GM18873 (cell line): ENCODE results near the gene ZNF467.

Experiments
- ATAC-seq: cut with Tn5 transposase; IDR thresholded peaks from one replicate; pipeline ENCODE4 v1.9.1; 2021; ENCODE audit warnings: mild to moderate bottlenecking, moderate library complexity, moderate number of reproducible peaks; ENCODE audit not compliant: unreplicated experiment, low FRiP score

Gene ZNF467

GRCh38 chr7:149787428-149788299 is 14.3 kb upstream of the ZNF467 start:
- ATAC-seq: no peak

GRCh38 chr7:149785983-149786382 is 12.6 kb upstream of the ZNF467 start:
- ATAC-seq: no peak

GRCh38 chr7:149785402-149785801 is 12.0 kb upstream of the ZNF467 start:
- ATAC-seq: no peak

GRCh38 chr7:149784251-149784608 is 10.8 kb upstream of the ZNF467 start:
- ATAC-seq: no peak

GRCh38 chr7:149783386-149784250 is 10.2 kb upstream of the ZNF467 start:
- no peak for ATAC-seq

GRCh38 chr7:149782682-149783345 is 9.4 kb upstream of the ZNF467 start:
- no peak for ATAC-seq

- no peak for ATAC-seq
Measured at GRCh38 chr7:149781921-149782320, 8.5 kb upstream of the ZNF467 start.

GRCh38 chr7:149780636-149781419 is 7.4 kb upstream of the ZNF467 start:
- no peak for ATAC-seq

- ATAC-seq: no peak
Measured at GRCh38 chr7:149780056-149780455, 6.7 kb upstream of the ZNF467 start.

- no peak for ATAC-seq
Measured at GRCh38 chr7:149779502-149779805, 6.1 kb upstream of the ZNF467 start.

GRCh38 chr7:149778696-149779501 is 5.5 kb upstream of the ZNF467 start:
- ATAC-seq: no peak

- no peak for ATAC-seq
Measured at GRCh38 chr7:149778327-149778637, 4.9 kb upstream of the ZNF467 start.

GRCh38 chr7:149777551-149778326 is 4.4 kb upstream of the ZNF467 start:
- ATAC-seq: no peak

- ATAC-seq: no peak
Measured at GRCh38 chr7:149776848-149777407, 3.5 kb upstream of the ZNF467 start.

- ATAC-seq: no peak
Measured at GRCh38 chr7:149776289-149776688, 2.9 kb upstream of the ZNF467 start.

GRCh38 chr7:149775176-149775556 is 1.8 kb upstream of the ZNF467 start:
- no peak for ATAC-seq

- ATAC-seq: no peak
Measured at GRCh38 chr7:149774237-149775175, 1.1 kb upstream of the ZNF467 start.

GRCh38 chr7:149772956-149773434 is 393 bp downstream of the ZNF467 start:
- ATAC-seq: no peak
